Midbrain (tissue), 1 donor: ENCODE measurements around the gene OR10AD1.
"Not testable (repeated sequence)": the region's sequence is repeated elsewhere in the genome, so short reads cannot be mapped to it uniquely, and the experiment has no call there.

Experiments used
- DNase-seq: peaks from one replicate; lab custom pipeline; 2025; lab: John Stamatoyannopoulos, UW

Gene OR10AD1

GRCh38 chr12:48160046-48160445, 43.0 kb downstream of the OR10AD1 start:
- no peak for DNase-seq

GRCh38 chr12:48157889-48158370, 45.2 kb downstream of the OR10AD1 start:
- DNase-seq, result no peak

GRCh38 chr12:48157018-48157888, 45.8 kb downstream of the OR10AD1 start, which contains the start of gene ASB8:
TSS of gene ASB8 (minus strand) at chr12:48157515. CDS start at chr12:48153496, 4,019 bp downstream.
- DNase-seq, result peak; percentile 99

- DNase-seq, result no peak
Measured at GRCh38 chr12:48156652-48157017, 46.5 kb downstream of the OR10AD1 start.

- not testable (repeated sequence) for DNase-seq
Measured at GRCh38 chr12:48155786-48156185, 47.3 kb downstream of the OR10AD1 start.
